Mesodermal cell (in vitro differentiated cells): ENCODE results near the gene PARVA.

Experiments used
- H3K27ac ChIP-seq: 2 replicates; pipeline ENCODE4 v1.7.0; 2013; ENCODE audit warnings: mild to moderate bottlenecking, low read depth, low read length, moderate library complexity; ENCODE audit not compliant: severe bottlenecking
- H3K36me3 ChIP-seq: 2 replicates; pipeline ENCODE4 v1.7.1; 2013; ENCODE audit warnings: mild to moderate bottlenecking, low read length, moderate library complexity; ENCODE audit not compliant: control insufficient read depth, insufficient read depth
- H3K4me1 ChIP-seq: one replicate; pipeline ENCODE4 v1.7.1; 2013; ENCODE audit warnings: mild to moderate bottlenecking, low read length; ENCODE audit not compliant: insufficient read depth, control insufficient read depth, poor library complexity, severe bottlenecking
- H3K4me3 ChIP-seq: 2 replicates; pipeline ENCODE4 v1.7.0; 2013; ENCODE audit warnings: low read length, control low read depth, mild to moderate bottlenecking; ENCODE audit not compliant: insufficient read depth, poor library complexity, severe bottlenecking; ENCODE audit errors: extremely low read depth
- H3K9me3 ChIP-seq: 2 replicates; pipeline ENCODE4 v1.7.1; 2013; ENCODE audit warnings: mild to moderate bottlenecking, low read length, moderate library complexity; ENCODE audit not compliant: control insufficient read depth
- WGBS, 2 experiments: methylation state at CpG; one replicate each; pipeline ENCODE4 v1.1.5; 2013; ENCODE audit warnings: missing lambda C conversion rate in 2 of 2; ENCODE audit not compliant: insufficient coverage in 2 of 2; 5-methylcytosine and 5-hydroxymethylcytosine counted together

The PARVA gene

GRCh38 chr11:12460466-12460865 lies 83.1 kb downstream of the PARVA start:
- 87 to 100% methylated on average over 1 to 3 of the region's 4 CpGs for WGBS, 2 experiments
- H3K36me3 ChIP-seq = peaks cover 21% of the 10 kb centered on the region
- H3K4me3 ChIP-seq = no peak overlapping the region
- no peak overlapping the region for H3K27ac ChIP-seq
- H3K4me1 ChIP-seq = peaks cover 25% of the 10 kb centered on the region
- H3K9me3 ChIP-seq = peaks cover 13% of the 10 kb centered on the region

- H3K27ac ChIP-seq = no peak overlapping the region
- H3K9me3 ChIP-seq = peaks cover 13% of the 10 kb centered on the region
- H3K36me3 ChIP-seq = peaks cover 17% of the 10 kb centered on the region
- no peak overlapping the region for H3K4me3 ChIP-seq
- 89 to 100% methylated on average over 2 to 3 of the region's 5 CpGs for WGBS, 2 experiments
- H3K4me1 ChIP-seq = peaks cover 15% of the 10 kb centered on the region
Observed at GRCh38 chr11:12461516-12461915, 84.1 kb downstream of the PARVA start.

DNA sequence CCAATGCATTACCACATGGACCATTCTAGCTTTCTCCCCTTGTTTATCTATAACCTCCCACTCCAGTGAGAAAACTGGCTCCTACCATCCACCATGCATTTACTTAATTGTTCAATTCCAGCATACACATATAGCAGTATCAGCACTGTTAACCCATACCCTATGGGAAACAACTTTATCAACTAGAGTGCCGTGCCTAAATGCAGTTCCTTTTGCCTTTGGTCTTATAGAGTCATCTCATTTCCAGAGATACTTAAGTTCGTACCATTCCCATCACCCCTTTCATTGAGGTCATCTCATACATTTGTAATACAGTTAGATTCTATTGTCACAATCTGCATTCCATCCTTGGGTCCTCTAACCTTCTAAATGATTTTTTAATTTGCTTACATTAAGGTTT lies 86.9 kb downstream of the PARVA start:
- WGBS, 2 experiments = 100% methylated on average over 2 of the region's 2 CpGs
- H3K9me3 ChIP-seq = peaks cover 13% of the 10 kb centered on the region
- no peak overlapping the region for H3K27ac ChIP-seq
- H3K4me1 ChIP-seq = no peaks in the 10 kb centered on the region
- peaks cover 18% of the 10 kb centered on the region for H3K36me3 ChIP-seq
- H3K4me3 ChIP-seq = no peak overlapping the region

GRCh38 chr11:12465332-12465731 lies 88.0 kb downstream of the PARVA start:
- WGBS, 2 experiments = 100% methylated on average over 1 of the region's 2 CpGs; no CpG with 5 or more reads in 1 of the 2 experiments
- H3K4me1 ChIP-seq = no peaks in the 10 kb centered on the region

GRCh38 chr11:12467610-12468009 lies 90.2 kb downstream of the PARVA start:
- peaks cover 24% of the 10 kb centered on the region for H3K36me3 ChIP-seq
- no peak overlapping the region for H3K27ac ChIP-seq
- no peak overlapping the region for H3K4me3 ChIP-seq
- H3K9me3 ChIP-seq = peaks cover 13% of the 10 kb centered on the region
- 83 to 100% methylated on average over 1 of the region's 2 CpGs for WGBS, 2 experiments
- H3K4me1 ChIP-seq = no peaks in the 10 kb centered on the region

More at GRCh38 chr11:12465332-12465731, 88.0 kb downstream of the PARVA start:
- Histone ChIP-seq H3K27ac (no peak overlapping the region), H3K4me3 (no peak overlapping the region), H3K9me3 (peaks cover 13% of the 10 kb centered on the region), H3K36me3 (peaks cover 24% of the 10 kb centered on the region)

- Histone ChIP-seq H3K27ac (no peak overlapping the region), H3K9me3 (peaks cover 7% of the 10 kb centered on the region), H3K36me3 (peaks cover 22% of the 10 kb centered on the region), H3K4me3 (no peak overlapping the region), H3K4me1 (no peaks in the 10 kb centered on the region)
- WGBS, 2 experiments = 100% methylated on average over 1 of the region's 3 CpGs
Observed at GRCh38 chr11:12469451-12469850, 92.1 kb downstream of the PARVA start.

GRCh38 chr11:12470236-12470635 lies 92.9 kb downstream of the PARVA start:
- Histone ChIP-seq H3K36me3 (peaks cover 27% of the 10 kb centered on the region), H3K4me3 (no peak overlapping the region), H3K4me1 (no peaks in the 10 kb centered on the region), H3K27ac (no peak overlapping the region), H3K9me3 (no peaks in the 10 kb centered on the region)
- WGBS, 2 experiments = 95% methylated on average over 2 of the region's 2 CpGs; no CpG with 5 or more reads in 1 of the 2 experiments

- Histone ChIP-seq H3K4me1 (no peaks in the 10 kb centered on the region), H3K9me3 (no peaks in the 10 kb centered on the region), H3K4me3 (no peak overlapping the region), H3K36me3 (peaks cover 50% of the 10 kb centered on the region), H3K27ac (peak overlapping the region; percentile 45)
- WGBS, 2 experiments = 87 to 90% methylated on average over 4 to 5 of the region's 7 CpGs
Observed at GRCh38 chr11:12472401-12473005, 95.1 kb downstream of the PARVA start.

- no peak overlapping the region for H3K27ac ChIP-seq
Observed at GRCh38 chr11:12473381-12473780, 96.0 kb downstream of the PARVA start.

DNA sequence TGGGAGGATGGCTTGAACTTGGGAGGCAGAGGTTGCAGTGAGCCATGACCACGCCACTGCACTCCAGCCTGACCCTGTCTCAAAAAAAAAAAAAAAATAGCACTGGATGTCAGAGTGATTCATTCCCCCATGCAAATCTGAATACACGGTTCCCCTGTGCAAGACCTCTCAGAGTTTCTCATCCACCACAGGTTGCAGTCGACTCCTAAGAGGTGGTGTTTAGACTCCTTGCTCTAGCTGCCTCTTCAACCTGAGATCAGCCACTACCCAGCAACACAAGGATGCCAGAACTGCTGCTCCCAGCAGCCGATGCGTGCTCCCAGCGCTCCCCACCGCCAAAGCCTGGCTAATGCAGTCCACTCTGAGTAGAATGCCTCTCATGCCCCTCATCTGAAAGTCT lies 97.5 kb downstream of the PARVA start:
- no peak overlapping the region for H3K27ac ChIP-seq
- WGBS, 2 experiments = 90 to 98% methylated on average over 7 of the region's 7 CpGs
- no peak overlapping the region for H3K4me3 ChIP-seq
- H3K9me3 ChIP-seq = no peaks in the 10 kb centered on the region
- no peaks in the 10 kb centered on the region for H3K4me1 ChIP-seq
- H3K36me3 ChIP-seq = peaks cover 69% of the 10 kb centered on the region

More at GRCh38 chr11:12473381-12473780, 96.0 kb downstream of the PARVA start:
- no peak overlapping the region for H3K4me3 ChIP-seq
- WGBS, 2 experiments = 80 to 83% methylated on average over 7 to 8 of the region's 9 CpGs
- no peaks in the 10 kb centered on the region for H3K4me1 ChIP-seq
- H3K9me3 ChIP-seq = no peaks in the 10 kb centered on the region
- H3K36me3 ChIP-seq = peaks cover 57% of the 10 kb centered on the region

- Histone ChIP-seq H3K4me3 (no peak overlapping the region), H3K27ac (no peak overlapping the region), H3K9me3 (no peaks in the 10 kb centered on the region), H3K36me3 (peaks cover 96% of the 10 kb centered on the region), H3K4me1 (no peaks in the 10 kb centered on the region)
- 89 to 100% methylated on average over 3 to 4 of the region's 4 CpGs for WGBS, 2 experiments
Observed at GRCh38 chr11:12478743-12479142, 101.4 kb downstream of the PARVA start.
